Measurements from ENCODE around the gene SPEG. TPM values are rescaled to one million over a fixed set of nuclear protein-coding genes. Genes with fewer than 3 reads are reported as not detected.

Gene SPEG
- total RNA-seq, 1 donor from 2014 or later = 0.09 TPM

GRCh38 chr2:219526320-219527075, 91.9 kb downstream of the SPEG start:
- CTCF ChIA-PET = interaction anchor here (5.9 kb wide), 1 partner anchor 124 kb away, joined by 82 read pairs; no protein-coding TSS in a partner anchor
- TF ChIP-seq CTCF (IDR thresholded peaks at IDR 0.05) = no peak
- H3K9me3 Mint-ChIP-seq = no peaks in the 10 kb centered on the region
- ATAC-seq (ENCODE audit: low read depth) (no peak), DNase-seq (no peak)
- POLR2A ChIA-PET = no interaction called here
- no peak overlapping the region for H3K4me3 Mint-ChIP-seq
- peaks cover 73% of the 10 kb centered on the region for H3K27me3 Mint-ChIP-seq
- no peaks in the 10 kb centered on the region for H3K36me3 Mint-ChIP-seq (ENCODE audit: low read depth)
- peaks cover 13% of the 10 kb centered on the region for H3K4me1 Mint-ChIP-seq
- intact Hi-C loops (cut with micrococcal nuclease) = no loop called here
- H3K27ac Mint-ChIP-seq = no peak overlapping the region

- Mint-ChIP-seq H3K4me1 (peaks cover 8% of the 10 kb centered on the region), H3K27ac (no peak overlapping the region), H3K9me3 (no peaks in the 10 kb centered on the region), H3K36me3 (ENCODE audit: low read depth) (no peaks in the 10 kb centered on the region), H3K27me3 (peaks cover 71% of the 10 kb centered on the region), H3K4me3 (no peak overlapping the region)
- ChIA-PET POLR2A (no interaction called here), CTCF (interaction anchor here (1.7 to 5.9 kb wide), 2 partner anchors 32 to 124 kb away, joined by 10 to 82 read pairs; a partner anchor contains a TSS)
- no peak for TF ChIP-seq CTCF (IDR thresholded peaks at IDR 0.05)
- no peak for DNase-seq
- intact Hi-C loops (cut with micrococcal nuclease) = no loop called here
- no peak for ATAC-seq (ENCODE audit: low read depth)
Measured at GRCh38 chr2:219527076-219527394, 92.4 kb downstream of the SPEG start.

- POLR2A ChIA-PET = no interaction called here
- H3K4me1 Mint-ChIP-seq = peaks cover 7% of the 10 kb centered on the region
- no peak for TF ChIP-seq CTCF (IDR thresholded peaks at IDR 0.05)
- no peak for ATAC-seq (ENCODE audit: low read depth)
- CTCF ChIA-PET = interaction anchor here (1.0 to 5.9 kb wide), 3 partner anchors 32 to 125 kb away, joined by 3 to 82 read pairs (median 10); a partner anchor contains a TSS
- no peak overlapping the region for H3K27ac Mint-ChIP-seq
- no peaks in the 10 kb centered on the region for H3K9me3 Mint-ChIP-seq
- DNase-seq = no peak
- intact Hi-C loops (cut with micrococcal nuclease) = no loop called here
- H3K27me3 Mint-ChIP-seq = peaks cover 70% of the 10 kb centered on the region
- no peak overlapping the region for H3K4me3 Mint-ChIP-seq
- no peaks in the 10 kb centered on the region for H3K36me3 Mint-ChIP-seq (ENCODE audit: low read depth)
Measured at GRCh38 chr2:219527472-219527871, 92.8 kb downstream of the SPEG start.

GRCh38 chr2:219530048-219530963, 95.7 kb downstream of the SPEG start:
- H3K27me3 Mint-ChIP-seq = peaks cover 60% of the 10 kb centered on the region
- H3K4me3 Mint-ChIP-seq = no peak overlapping the region
- no peaks in the 10 kb centered on the region for H3K4me1 Mint-ChIP-seq
- TF ChIP-seq CTCF (IDR thresholded peaks at IDR 0.05) = peak; percentile 91
- ATAC-seq (ENCODE audit: low read depth) = peak; percentile 97
- H3K9me3 Mint-ChIP-seq = no peaks in the 10 kb centered on the region
- no peak overlapping the region for H3K27ac Mint-ChIP-seq
- ChIA-PET POLR2A (interaction anchor here (1.0 to 1.4 kb wide), 3 partner anchors 32 to 128 kb away, joined by 3 to 4 read pairs (median 3); partner anchors contain the start of gene GMPPA), CTCF (interaction anchor here (0.6 to 5.9 kb wide), 27 partner anchors 9 to 500 kb away, joined by 3 to 82 read pairs (median 5); partner anchors contain the start of genes ASIC4, CHPF, GMPPA and NHEJ1)
- intact Hi-C loops (cut with micrococcal nuclease) = loop anchor here (1.0 to 5.0 kb wide), 8 partner anchors 22 to 473 kb away; partner anchors contain the start of gene NHEJ1
- H3K36me3 Mint-ChIP-seq (ENCODE audit: low read depth) = no peaks in the 10 kb centered on the region
- peak; percentile 73 for DNase-seq
